ENCODE measurements around the gene OR10H4. TPM values are rescaled to one million over a fixed set of nuclear protein-coding genes. Genes with fewer than 3 reads are reported as not detected.

OR10H4 gene
- total RNA-seq, 4 donors from 2014 or later: not detected

GRCh38 chr19:15998166-15998565 is 49.4 kb downstream of the OR10H4 start:
- no peak for DNase-seq

More at GRCh38 chr19:15998166-15998565, 49.4 kb downstream of the OR10H4 start:
- TF ChIP-seq CTCF (IDR thresholded peaks at IDR 0.05) (no peak), POLR2A (IDR thresholded peaks at IDR 0.05) (no peak)
- intact Hi-C loops (cut with DNase I; ENCODE audit: low total_unique reads): no loop called here
- no peak overlapping the region for H3K27ac ChIP-seq
- no peak overlapping the region for H3K4me3 ChIP-seq
- H3K4me1 ChIP-seq: no peaks in the 10 kb centered on the region
- no peaks in the 10 kb centered on the region for H3K9me3 ChIP-seq
- H3K27me3 ChIP-seq: no peaks in the 10 kb centered on the region
- no peaks in the 10 kb centered on the region for H3K36me3 ChIP-seq

Other genes starting within 250 kb of the OR10H4 start
- gene OR10H2, start 221.0 kb upstream of the OR10H4 start, total RNA-seq: not detected
- gene OR10H3, start 211.0 kb upstream of the OR10H4 start, total RNA-seq: not detected
- gene OR10H5, start 161.3 kb upstream of the OR10H4 start, total RNA-seq: not detected
- not detected for gene OR10H1, start 133.3 kb upstream of the OR10H4 start, total RNA-seq
- gene CYP4F2, start 50.9 kb upstream of the OR10H4 start, total RNA-seq: under 1 TPM in 1 of 4 donors, not detected in 3; 0.14 TPM
- gene CYP4F11, start 14.5 kb upstream of the OR10H4 start, total RNA-seq: under 1 TPM in 2 of 4 donors, not detected in 2; 0.21 to 0.24 TPM
- 100 to 1,000 TPM; 423 to 862 (median 517) TPM for gene TPM4, start 127.5 kb downstream of the OR10H4 start, total RNA-seq
- gene RAB8A, start 162.9 kb downstream of the OR10H4 start, total RNA-seq: 10 to 100 TPM; 13.3 to 67.4 (median 40.7) TPM
- 1 to 10 TPM in 3 of 4 donors, not detected in 1; 1.4 to 3.1 (median 2.4) TPM for gene HSH2D, start 194.7 kb downstream of the OR10H4 start, total RNA-seq
- not detected for gene CIB3, start 224.5 kb downstream of the OR10H4 start, total RNA-seq
- gene FAM32A, start 236.4 kb downstream of the OR10H4 start, total RNA-seq: 100 to 1,000 TPM in 1 of 4 donors, 10 to 100 TPM in 3; 17.6 to 106 (median 31.0) TPM
- gene AP1M1, start 248.9 kb downstream of the OR10H4 start, total RNA-seq: 10 to 100 TPM; 21.2 to 80.9 (median 32.7) TPM